Measurements from ENCODE around the gene PSORS1C2. TPM values are rescaled to one million over a fixed set of nuclear protein-coding genes. Genes with fewer than 3 reads are reported as not detected.

Gene PSORS1C2
- total and polyA plus RNA-seq, 2 donors (not counting 1 experiment from before 2014, with no cell fraction given), result not detected

- no peak overlapping the region for H3K4me3 Mint-ChIP-seq
- Histone ChIP-seq H3K27ac (ENCODE audit: low read length in 2 of 2) (no peak overlapping the region), H4K20me1 (ENCODE audit: control insufficient read depth, insufficient read depth, low read length, poor library complexity, severe bottlenecking) (no peaks in the 10 kb centered on the region), H3K4me2 (replicated peaks; ENCODE audit: low read depth, low read length, poor library complexity, severe bottlenecking) (no peak overlapping the region), H3K36me3 (replicated peaks in 1 of 2; ENCODE audit: control extremely low read depth in 1 of 2, control insufficient read depth in 1 of 2, extremely low read depth in 1 of 2, insufficient read depth in 2 of 2, low read length in 1 of 2) (no peaks in the 10 kb centered on the region), H2AFZ (ENCODE audit: insufficient read depth, low read depth, low read length, poor library complexity, severe bottlenecking) (no peak overlapping the region), H3K4me1 (ENCODE audit: control insufficient read depth in 2 of 2, insufficient read depth in 2 of 2, low read length in 2 of 2) (no peaks in the 10 kb centered on the region), H3K4me3 (ENCODE audit: control extremely low read depth in 1 of 5, extremely low read depth in 1 of 5, insufficient read depth in 1 of 5, low read depth in 2 of 5, low read length in 4 of 5) (no peak overlapping the region), H3K9ac (ENCODE audit: low read length) (no peak overlapping the region), H3K27me3 (replicated peaks in 1 of 4; ENCODE audit: control extremely low read depth in 1 of 4, control insufficient read depth in 3 of 4, insufficient read depth in 4 of 4, low read length in 3 of 4) (peaks cover 0 to 13% (median 3%) of the 10 kb centered on the region in 4 experiments), H3K79me2 (ENCODE audit: control insufficient read depth, insufficient read depth, low read length) (no peaks in the 10 kb centered on the region), H3K9me3 (ENCODE audit: control extremely low read depth in 1 of 3, control insufficient read depth in 2 of 3, insufficient read depth in 1 of 3, low read length in 2 of 3) (no peaks in the 10 kb centered on the region)
- 93% methylated on average over 3 of the region's 4 CpGs for WGBS (ENCODE audit: insufficient coverage)
- H3K27ac Mint-ChIP-seq, result no peak overlapping the region
- ChIA-PET POLR2A (no interaction called here), CTCF (no interaction called here)
- H3K9me3 Mint-ChIP-seq (ENCODE audit: insufficient read depth), result no peaks in the 10 kb centered on the region
- no peaks in the 10 kb centered on the region for H3K4me1 Mint-ChIP-seq
- H3K27me3 Mint-ChIP-seq, result peaks cover 26% of the 10 kb centered on the region
- TF ChIP-seq EZH2 (IDR thresholded peaks at IDR 0.05; ENCODE audit: borderline replicate concordance, insufficient read depth, low read depth, low read length, poor library complexity, severe bottlenecking) (no peak), CTCF (IDR thresholded peaks at IDR 0.05) (no peak)
- intact Hi-C loops (cut with micrococcal nuclease), result no loop called here
- ATAC-seq (ENCODE audit: low read depth) (no peak), DNase-seq (no peak)
These were observed 31.8 kb downstream of the PSORS1C2 start for GRCh38 chr6:31107052-31107451.

- Histone ChIP-seq H2AFZ (ENCODE audit: insufficient read depth, low read depth, low read length, poor library complexity, severe bottlenecking) (no peak overlapping the region), H3K27me3 (replicated peaks in 1 of 4; ENCODE audit: control extremely low read depth in 1 of 4, control insufficient read depth in 3 of 4, insufficient read depth in 4 of 4, low read length in 3 of 4) (no peaks in the 10 kb centered on the region), H3K9me3 (ENCODE audit: control extremely low read depth in 1 of 3, control insufficient read depth in 2 of 3, insufficient read depth in 1 of 3, low read length in 2 of 3) (no peaks in the 10 kb centered on the region), H3K27ac (ENCODE audit: low read length in 2 of 2) (no peak overlapping the region), H3K79me2 (ENCODE audit: control insufficient read depth, insufficient read depth, low read length) (no peaks in the 10 kb centered on the region), H3K36me3 (replicated peaks in 1 of 2; ENCODE audit: control extremely low read depth in 1 of 2, control insufficient read depth in 1 of 2, extremely low read depth in 1 of 2, insufficient read depth in 2 of 2, low read length in 1 of 2) (no peaks in the 10 kb centered on the region), H3K9ac (ENCODE audit: low read length) (no peak overlapping the region), H4K20me1 (ENCODE audit: control insufficient read depth, insufficient read depth, low read length, poor library complexity, severe bottlenecking) (no peaks in the 10 kb centered on the region), H3K4me2 (replicated peaks; ENCODE audit: low read depth, low read length, poor library complexity, severe bottlenecking) (no peak overlapping the region), H3K4me3 (ENCODE audit: control extremely low read depth in 1 of 5, extremely low read depth in 1 of 5, insufficient read depth in 1 of 5, low read depth in 2 of 5, low read length in 4 of 5) (no peak overlapping the region), H3K4me1 (ENCODE audit: control insufficient read depth in 2 of 2, insufficient read depth in 2 of 2, low read length in 2 of 2) (no peaks in the 10 kb centered on the region)
- no peak for DNase-seq
- peaks cover 12% of the 10 kb centered on the region for H3K27me3 Mint-ChIP-seq
- no peaks in the 10 kb centered on the region for H3K9me3 Mint-ChIP-seq (ENCODE audit: insufficient read depth)
- CTCF ChIA-PET, result interaction anchor here (0.8 to 2.1 kb wide), 2 partner anchors 9 to 12 kb away, joined by 3 to 7 read pairs; partner anchors contain the start of gene C6orf15
- TF ChIP-seq CTCF (IDR thresholded peaks at IDR 0.05) (no peak), EZH2 (IDR thresholded peaks at IDR 0.05; ENCODE audit: borderline replicate concordance, insufficient read depth, low read depth, low read length, poor library complexity, severe bottlenecking) (no peak)
- POLR2A ChIA-PET, result no interaction called here
- WGBS (ENCODE audit: insufficient coverage), result 100% methylated on average over 2 of the region's 2 CpGs
- no peak overlapping the region for H3K27ac Mint-ChIP-seq
- H3K4me3 Mint-ChIP-seq, result no peak overlapping the region
- ATAC-seq (ENCODE audit: low read depth), result no peak
- intact Hi-C loops (cut with micrococcal nuclease), result no loop called here
- H3K4me1 Mint-ChIP-seq, result no peaks in the 10 kb centered on the region
These were observed 35.7 kb downstream of the PSORS1C2 start for GRCh38 chr6:31103136-31103535.
